ENCODE data around the gene TPRKB.
"Not testable (repeated sequence)": the region's sequence is repeated elsewhere in the genome, so short reads cannot be mapped to it uniquely, and the experiment has no call there.

TPRKB gene

GRCh38 chr2:73730810-73731209, 6.3 kb downstream of the TPRKB start:
- H3K36me3 ChIP-seq (ENCODE audit: insufficient read depth): peaks cover 4% of the 10 kb centered on the region; the same call in 1 of the 2 replicates
- no peaks in the 10 kb centered on the region for H4K20me1 ChIP-seq (ENCODE audit: insufficient read depth)
- no peak overlapping the region for H3K4me2 ChIP-seq
- no peak overlapping the region for H3K4me3 ChIP-seq (IDR thresholded peaks at IDR 0.05; ENCODE audit: insufficient read depth, low read depth, low read length)
- H3K27me3 ChIP-seq (ENCODE audit: insufficient read depth, low read depth): no peaks in the 10 kb centered on the region
- peaks cover 5% of the 10 kb centered on the region for H3K4me1 ChIP-seq (ENCODE audit: low read depth, poor library complexity, severe bottlenecking)
- no peak overlapping the region for H3K27ac ChIP-seq
- H3K79me2 ChIP-seq (ENCODE audit: insufficient read depth, low read depth): peaks cover 11% of the 10 kb centered on the region; the same call in 1 of the 2 replicates
- TF ChIP-seq CTCF (conservative IDR thresholded peaks at IDR 0.05; ENCODE audit: low read depth, low read length): no peak
- H2AFZ ChIP-seq (ENCODE audit: low read depth): no peak overlapping the region
- no peak overlapping the region for H3K9ac ChIP-seq

GRCh38 chr2:73728711-73729110, 8.4 kb downstream of the TPRKB start:
- no peak overlapping the region for H3K9ac ChIP-seq
- peaks cover 4% of the 10 kb centered on the region; the same call in 1 of the 2 replicates for H3K36me3 ChIP-seq (ENCODE audit: insufficient read depth)
- no peaks in the 10 kb centered on the region for H4K20me1 ChIP-seq (ENCODE audit: insufficient read depth)
- no peak overlapping the region for H2AFZ ChIP-seq (ENCODE audit: low read depth)
- TF ChIP-seq CTCF (conservative IDR thresholded peaks at IDR 0.05; ENCODE audit: low read depth, low read length): no peak
- no peaks in the 10 kb centered on the region for H3K79me2 ChIP-seq (ENCODE audit: insufficient read depth, low read depth)
- no peaks in the 10 kb centered on the region for H3K27me3 ChIP-seq (ENCODE audit: insufficient read depth, low read depth)
- H3K27ac ChIP-seq: no peak overlapping the region
- H3K4me1 ChIP-seq (ENCODE audit: low read depth, poor library complexity, severe bottlenecking): no peaks in the 10 kb centered on the region
- H3K4me2 ChIP-seq: no peak overlapping the region
- no peak overlapping the region for H3K4me3 ChIP-seq (IDR thresholded peaks at IDR 0.05; ENCODE audit: insufficient read depth, low read depth, low read length)

GRCh38 chr2:73728043-73728442, 9.1 kb downstream of the TPRKB start:
- no peak overlapping the region for H3K27ac ChIP-seq
- H3K9ac ChIP-seq: no peak overlapping the region
- H4K20me1 ChIP-seq (ENCODE audit: insufficient read depth): no peaks in the 10 kb centered on the region
- H2AFZ ChIP-seq (ENCODE audit: low read depth): no peak overlapping the region
- H3K4me2 ChIP-seq: no peak overlapping the region
- H3K4me1 ChIP-seq (ENCODE audit: low read depth, poor library complexity, severe bottlenecking): no peaks in the 10 kb centered on the region
- H3K4me3 ChIP-seq (IDR thresholded peaks at IDR 0.05; ENCODE audit: insufficient read depth, low read depth, low read length): no peak overlapping the region
- peaks cover 4% of the 10 kb centered on the region; the same call in 1 of the 2 replicates for H3K36me3 ChIP-seq (ENCODE audit: insufficient read depth)
- H3K27me3 ChIP-seq (ENCODE audit: insufficient read depth, low read depth): no peaks in the 10 kb centered on the region
- no peak for TF ChIP-seq CTCF (conservative IDR thresholded peaks at IDR 0.05; ENCODE audit: low read depth, low read length)
- H3K79me2 ChIP-seq (ENCODE audit: insufficient read depth, low read depth): no peaks in the 10 kb centered on the region

- H3K9ac ChIP-seq; H3K4me2 ChIP-seq; H3K4me1 ChIP-seq (ENCODE audit: low read depth, poor library complexity, severe bottlenecking); H3K79me2 ChIP-seq (ENCODE audit: insufficient read depth, low read depth); H4K20me1 ChIP-seq (ENCODE audit: insufficient read depth); H3K36me3 ChIP-seq (ENCODE audit: insufficient read depth); H2AFZ ChIP-seq (ENCODE audit: low read depth); H3K27ac ChIP-seq; H3K27me3 ChIP-seq (ENCODE audit: insufficient read depth, low read depth); H3K4me3 ChIP-seq (IDR thresholded peaks at IDR 0.05; ENCODE audit: insufficient read depth, low read depth, low read length): not testable (repeated sequence)
These were observed 10.5 kb downstream of the TPRKB start for GRCh38 chr2:73726657-73727056.

GRCh38 chr2:73718851-73719621, 18.1 kb downstream of the TPRKB start:
- TF ChIP-seq CTCF (conservative IDR thresholded peaks at IDR 0.05; ENCODE audit: low read depth, low read length): no peak
- H3K27ac ChIP-seq: no peak overlapping the region
- H2AFZ ChIP-seq (ENCODE audit: low read depth): no peak overlapping the region
- no peaks in the 10 kb centered on the region for H3K79me2 ChIP-seq (ENCODE audit: insufficient read depth, low read depth)
- no peak overlapping the region for H3K4me3 ChIP-seq (IDR thresholded peaks at IDR 0.05; ENCODE audit: insufficient read depth, low read depth, low read length)
- no peaks in the 10 kb centered on the region for H3K27me3 ChIP-seq (ENCODE audit: insufficient read depth, low read depth)
- H3K9ac ChIP-seq: no peak overlapping the region
- no peaks in the 10 kb centered on the region for H4K20me1 ChIP-seq (ENCODE audit: insufficient read depth)
- H3K36me3 ChIP-seq (ENCODE audit: insufficient read depth): no peaks in the 10 kb centered on the region
- H3K4me1 ChIP-seq (ENCODE audit: low read depth, poor library complexity, severe bottlenecking): no peaks in the 10 kb centered on the region
- no peak overlapping the region for H3K4me2 ChIP-seq

Data from KMS-11 (cell line).